OCI-LY1 (cell line): ENCODE results near the gene WNK1.
A peak's percentile ranks its signal among the peaks of the same experiment; 100 is the strongest.
"Not testable (repeated sequence)": the region's sequence is repeated elsewhere in the genome, so short reads cannot be mapped to it uniquely, and the experiment has no call there.

Source experiments
- H2AFZ ChIP-seq: fragments of 200-600 bp; sonication (generic), shearing (Covaris generic); 2 replicates; pipeline ENCODE4 v1.6.0; 2014; ENCODE audit warnings: antibody characterized with exemption, mild to moderate bottlenecking, low read length
- H3F3A ChIP-seq: fragments of 200-600 bp; sonication (generic), shearing (Covaris generic); 2 replicates; pipeline ENCODE4 v1.6.0; 2014; ENCODE audit warnings: mild to moderate bottlenecking, antibody characterized with exemption, low read length, moderate library complexity; ENCODE audit not compliant: insufficient read depth
- H3K27ac ChIP-seq: fragments of 200-600 bp; sonication (generic); 2 replicates; pipeline ENCODE4 v1.5.1; 2014; ENCODE audit warnings: low read length, mixed run types, mild to moderate bottlenecking, low read depth; ENCODE audit not compliant: poor library complexity, severe bottlenecking
- H3K27me3 ChIP-seq: fragments of 200-600 bp; sonication (generic); 2 replicates; pipeline ENCODE4 v1.6.0; 2014; ENCODE audit warnings: antibody characterized with exemption, mild to moderate bottlenecking, low read length, moderate library complexity; ENCODE audit not compliant: insufficient read depth
- H3K36me3 ChIP-seq: fragments of 200-600 bp; sonication (generic); 2 replicates; pipeline ENCODE4 v1.6.1; 2014; ENCODE audit warnings: mild to moderate bottlenecking, antibody characterized with exemption, low read length, moderate library complexity, mixed read lengths; ENCODE audit not compliant: insufficient read depth
- H3K4me1 ChIP-seq: fragments of 200-600 bp; sonication (generic); 2 replicates; pipeline ENCODE4 v1.5.1; 2014; ENCODE audit warnings: mild to moderate bottlenecking, low read length, moderate library complexity; ENCODE audit not compliant: insufficient read depth, severe bottlenecking
- H3K4me2 ChIP-seq: fragments of 200-600 bp; sonication (generic), shearing (Covaris generic); 2 replicates; pipeline ENCODE4 v1.6.1; 2014; ENCODE audit warnings: low read length
- H3K4me3 ChIP-seq: fragments of 200-600 bp; sonication (generic); 2 replicates; pipeline ENCODE4 v1.5.1; 2014; ENCODE audit warnings: low read length, low read depth, mild to moderate bottlenecking, mixed read lengths; ENCODE audit not compliant: poor library complexity, severe bottlenecking
- H3K79me2 ChIP-seq: fragments of 200-600 bp; shearing (Covaris generic); 2 replicates; pipeline ENCODE4 v1.6.1; 2016; ENCODE audit warnings: mixed run types, low read length, mixed read lengths; ENCODE audit not compliant: insufficient read depth
- H3K9ac ChIP-seq: fragments of 200-600 bp; sonication (generic), shearing (Covaris generic); 2 replicates; pipeline ENCODE4 v1.6.1; 2014; ENCODE audit warnings: mild to moderate bottlenecking, low read length, mixed read lengths
- H3K9me2 ChIP-seq: fragments of 200-600 bp; sonication (generic), shearing (Covaris generic); 2 replicates; pipeline ENCODE4 v1.6.1; 2014; ENCODE audit warnings: low read depth, mild to moderate bottlenecking, low read length, mixed read lengths
- H3K9me3 ChIP-seq: fragments of 200-600 bp; shearing (Covaris generic); 2 replicates; pipeline ENCODE4 v1.6.1; 2014; ENCODE audit warnings: low read length, mixed read lengths
- H4K20me1 ChIP-seq: fragments of 200-600 bp; sonication (generic), shearing (Covaris generic); 2 replicates; pipeline ENCODE4 v1.6.0; 2016; ENCODE audit warnings: mild to moderate bottlenecking, low read length; ENCODE audit not compliant: insufficient read depth
- EZH2 ChIP-seq: fragments of 200-600 bp; sonication (generic), shearing (Covaris generic); IDR thresholded peaks from 2 replicates; pipeline ENCODE4 v1.8.0; 2017; ENCODE audit warnings: borderline replicate concordance, mixed run types, mild to moderate bottlenecking, antibody characterized with exemption, low read length, moderate library complexity, mixed read lengths
- TF ChIP-seq, protein P1 (sequence below): fragments of 200-600 bp; sonication (generic), shearing (Covaris generic); IDR thresholded peaks from 2 replicates; pipeline ENCODE4 v1.5.1; 2017; ENCODE audit warnings: mild to moderate bottlenecking, antibody characterized with exemption, low read length, moderate library complexity, mixed read lengths

The WNK1 gene

DNA sequence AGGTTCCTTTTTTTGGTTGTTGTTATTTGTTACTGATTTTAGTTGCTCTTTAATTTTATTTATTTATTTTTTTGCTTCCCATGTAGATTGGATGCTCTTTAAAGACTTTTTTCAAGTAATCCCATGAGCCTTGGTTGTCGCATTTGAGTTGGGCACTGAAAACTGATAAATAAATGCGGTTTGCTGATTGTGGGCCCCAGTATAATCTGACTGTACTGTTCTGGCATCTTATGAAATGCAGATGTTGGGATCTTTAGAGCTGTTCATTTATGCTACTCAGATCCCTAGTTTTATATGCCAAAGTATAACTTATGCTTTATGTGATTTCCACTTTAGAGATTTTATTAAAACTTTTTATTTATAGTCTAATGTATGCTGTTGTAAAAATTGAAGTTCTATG is 33.3 kb downstream of the WNK1 start:
- H3K9me2 ChIP-seq: no peaks in the 10 kb centered on the region
- H3K9me3 ChIP-seq: 0 out of 2 replicates have a peak, but pooled peaks cover 7% of the 10 kb centered on the region
- peaks cover 11% of the 10 kb centered on the region for H3K36me3 ChIP-seq
- no peak overlapping the region for H3K27ac ChIP-seq
- no peak overlapping the region for H3K9ac ChIP-seq
- H3K4me3 ChIP-seq: no peak overlapping the region
- H3K27me3 ChIP-seq: no peaks in the 10 kb centered on the region
- peaks cover 93% of the 10 kb centered on the region for H3K79me2 ChIP-seq
- H4K20me1 ChIP-seq: no peaks in the 10 kb centered on the region
- H3K4me2 ChIP-seq: no peak overlapping the region
- H2AFZ ChIP-seq: no peak overlapping the region
- H3K4me1 ChIP-seq: peaks cover 37% of the 10 kb centered on the region
- no peaks in the 10 kb centered on the region for H3F3A ChIP-seq
- no peak for TF ChIP-seq EZH2
- TF ChIP-seq, protein P1, sequence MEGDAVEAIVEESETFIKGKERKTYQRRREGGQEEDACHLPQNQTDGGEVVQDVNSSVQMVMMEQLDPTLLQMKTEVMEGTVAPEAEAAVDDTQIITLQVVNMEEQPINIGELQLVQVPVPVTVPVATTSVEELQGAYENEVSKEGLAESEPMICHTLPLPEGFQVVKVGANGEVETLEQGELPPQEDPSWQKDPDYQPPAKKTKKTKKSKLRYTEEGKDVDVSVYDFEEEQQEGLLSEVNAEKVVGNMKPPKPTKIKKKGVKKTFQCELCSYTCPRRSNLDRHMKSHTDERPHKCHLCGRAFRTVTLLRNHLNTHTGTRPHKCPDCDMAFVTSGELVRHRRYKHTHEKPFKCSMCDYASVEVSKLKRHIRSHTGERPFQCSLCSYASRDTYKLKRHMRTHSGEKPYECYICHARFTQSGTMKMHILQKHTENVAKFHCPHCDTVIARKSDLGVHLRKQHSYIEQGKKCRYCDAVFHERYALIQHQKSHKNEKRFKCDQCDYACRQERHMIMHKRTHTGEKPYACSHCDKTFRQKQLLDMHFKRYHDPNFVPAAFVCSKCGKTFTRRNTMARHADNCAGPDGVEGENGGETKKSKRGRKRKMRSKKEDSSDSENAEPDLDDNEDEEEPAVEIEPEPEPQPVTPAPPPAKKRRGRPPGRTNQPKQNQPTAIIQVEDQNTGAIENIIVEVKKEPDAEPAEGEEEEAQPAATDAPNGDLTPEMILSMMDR: no peak

DNA sequence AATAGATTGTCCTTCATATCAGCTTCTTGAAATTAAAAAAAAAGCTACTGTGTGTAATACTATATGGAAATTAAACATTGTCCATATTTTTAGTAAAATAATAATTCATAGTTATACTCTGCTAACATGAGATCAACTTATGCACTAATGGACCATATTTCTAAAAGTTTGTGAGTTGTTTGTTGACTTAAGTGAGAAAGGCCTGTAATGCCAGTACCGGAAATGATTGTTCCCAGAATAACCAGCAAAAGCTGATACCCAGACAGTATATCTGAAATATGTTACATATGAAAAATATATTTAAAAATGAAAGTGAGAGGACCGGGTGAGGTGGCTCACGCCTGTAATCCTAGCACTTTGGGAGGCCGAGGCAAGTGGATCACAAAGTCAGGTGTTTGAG is 35.9 kb downstream of the WNK1 start:
- H3K4me3 ChIP-seq: no peak overlapping the region
- no peak overlapping the region for H3K4me2 ChIP-seq
- no peaks in the 10 kb centered on the region for H3K27me3 ChIP-seq
- peaks cover 91% of the 10 kb centered on the region for H3K79me2 ChIP-seq
- H3F3A ChIP-seq: no peaks in the 10 kb centered on the region
- peaks cover 11% of the 10 kb centered on the region for H3K36me3 ChIP-seq
- no peak overlapping the region for H3K27ac ChIP-seq
- H4K20me1 ChIP-seq: no peaks in the 10 kb centered on the region
- H3K9me3 ChIP-seq: 0 out of 2 replicates have a peak, but pooled peaks cover 7% of the 10 kb centered on the region
- H3K4me1 ChIP-seq: peaks cover 27% of the 10 kb centered on the region
- H3K9ac ChIP-seq: no peak overlapping the region
- no peak overlapping the region for H2AFZ ChIP-seq
- H3K9me2 ChIP-seq: no peaks in the 10 kb centered on the region
- TF ChIP-seq EZH2: no peak
- TF ChIP-seq, protein P1: no peak

DNA sequence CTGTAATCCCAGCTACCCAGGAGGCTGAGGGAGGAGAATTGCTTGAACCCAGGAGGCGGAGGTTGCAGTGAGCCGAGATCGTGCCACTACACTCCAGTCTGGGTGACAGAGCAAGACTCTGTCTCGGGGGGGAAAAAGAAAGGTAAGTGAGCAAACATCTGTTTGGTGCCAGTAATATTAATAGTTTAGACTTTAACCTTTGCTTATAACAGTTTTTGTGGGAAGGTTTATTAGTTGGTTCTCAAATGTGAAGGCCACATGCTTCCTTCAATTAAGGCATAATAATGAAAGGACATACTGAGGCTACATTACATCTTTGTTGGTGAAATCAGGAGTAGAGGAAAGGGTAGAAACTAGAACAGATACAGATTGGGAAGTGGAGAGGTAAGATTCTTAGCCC is 36.4 kb downstream of the WNK1 start:
- not testable (repeated sequence) for H2AFZ ChIP-seq, H3K9me3 ChIP-seq, H3K9me2 ChIP-seq, H3K4me3 ChIP-seq, H3K27me3 ChIP-seq, H4K20me1 ChIP-seq, H3F3A ChIP-seq, H3K9ac ChIP-seq, H3K4me2 ChIP-seq
- Histone ChIP-seq H3K4me1 (peaks cover 27% of the 10 kb centered on the region), H3K36me3 (peaks cover 11% of the 10 kb centered on the region), H3K27ac (peak overlapping the region; percentile 4), H3K79me2 (peaks cover 95% of the 10 kb centered on the region)

DNA sequence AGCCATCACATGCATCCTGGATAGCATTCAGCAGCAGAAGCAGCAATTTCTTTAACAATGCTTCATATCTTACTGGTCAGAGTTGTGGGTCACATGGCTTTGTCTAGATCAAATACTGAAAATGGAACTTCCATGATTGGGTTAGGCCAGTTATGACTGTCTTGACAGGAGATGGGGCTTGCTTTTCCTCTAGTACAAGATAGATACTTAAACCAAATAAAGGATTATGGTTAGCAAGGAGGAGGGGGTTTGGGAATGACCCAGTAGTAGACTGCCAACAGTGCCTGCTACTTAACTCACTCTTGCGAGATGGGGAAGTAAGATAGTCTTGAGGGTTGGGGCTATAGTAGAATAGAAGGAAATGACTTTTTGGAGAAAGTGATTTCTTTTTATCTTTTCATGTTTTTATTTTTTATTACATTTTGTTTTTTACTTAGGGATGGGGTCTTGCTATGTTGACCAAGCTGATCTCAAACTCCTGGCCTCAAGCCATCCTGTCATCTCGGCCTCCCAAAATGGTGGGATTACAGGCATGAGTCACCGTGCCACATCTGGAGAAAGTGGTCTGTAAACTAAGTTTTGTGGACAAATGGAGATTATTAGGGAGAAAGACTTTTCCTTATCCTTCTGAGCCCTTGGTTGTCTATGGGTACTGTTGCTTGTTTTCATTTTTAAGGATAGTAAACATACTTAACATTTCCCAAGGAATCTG is 37.6 kb downstream of the WNK1 start:
- no peak overlapping the region for H3K9ac ChIP-seq
- H3K4me3 ChIP-seq: no peak overlapping the region
- H3K9me2 ChIP-seq: no peaks in the 10 kb centered on the region
- no peaks in the 10 kb centered on the region for H3K27me3 ChIP-seq
- peaks cover 96% of the 10 kb centered on the region for H3K79me2 ChIP-seq
- TF ChIP-seq, protein P1: no peak
- TF ChIP-seq EZH2: no peak
- H3K4me1 ChIP-seq: peaks cover 39% of the 10 kb centered on the region
- no peaks in the 10 kb centered on the region for H3F3A ChIP-seq
- H3K36me3 ChIP-seq: peaks cover 11% of the 10 kb centered on the region
- H3K4me2 ChIP-seq: peak overlapping the region; percentile 1; the same call in 1 of the 2 replicates
- 0 out of 2 replicates have a peak, but pooled peaks cover 7% of the 10 kb centered on the region for H3K9me3 ChIP-seq
- no peak overlapping the region for H3K27ac ChIP-seq
- H4K20me1 ChIP-seq: no peaks in the 10 kb centered on the region
- no peak overlapping the region for H2AFZ ChIP-seq
